ENCODE data around the gene PPP1R17. TPM values are rescaled to one million over a fixed set of nuclear protein-coding genes. Genes with fewer than 3 reads are reported as not detected.
A peak's percentile ranks its signal among the peaks of the same experiment; 100 is the strongest.

PPP1R17 gene
- total and polyA plus RNA-seq, 2 of the 13 experiments (the other 11 are each of a cell fraction or from before 2014, with no cell fraction given) = not detected

GRCh38 chr7:31642681-31643115 lies 44.3 kb upstream of the PPP1R17 start:
- CTCF ChIA-PET (ENCODE audit: low intra/inter-chr PET ratio, low total read pairs) = no interaction called here
- Histone ChIP-seq H3K79me2 (ENCODE audit: insufficient read depth, low read length) (no peaks in the 10 kb centered on the region), H2AFZ (ENCODE audit: low read length) (no peak overlapping the region), H3K4me3 (replicated peaks in 1 of 3; ENCODE audit: insufficient read depth in 1 of 3, low read depth in 2 of 3, low read length in 3 of 3) (no peak overlapping the region), H4K20me1 (ENCODE audit: insufficient read depth, low read length) (no peaks in the 10 kb centered on the region), H3K9me3 (ENCODE audit: low read length) (no peaks in the 10 kb centered on the region), H3K36me3 (replicated peaks in 1 of 2; ENCODE audit: control insufficient read depth in 1 of 2, insufficient read depth in 2 of 2, low read length in 2 of 2) (no peaks in the 10 kb centered on the region), H3K27me3 (ENCODE audit: control insufficient read depth in 1 of 2, insufficient read depth in 2 of 2, low read length in 2 of 2) (no peaks in the 10 kb centered on the region; a peak in 1 of 5 replicates), H3K4me2 (ENCODE audit: low read depth, low read length) (no peak overlapping the region), H3K27ac (ENCODE audit: extremely low read length, insufficient read depth, low read length) (no peak overlapping the region), H3K4me1 (ENCODE audit: insufficient read depth, low read length) (no peaks in the 10 kb centered on the region), H3K9ac (ENCODE audit: insufficient read depth, low read depth, low read length) (no peak overlapping the region)
- in situ Hi-C loops (cut with HindIII; ENCODE audit: extremely low pct_ligation_motif_present, low pct_unique_long_range_greater_than_20kb) (loop anchor here (25.0 kb wide), 1 partner anchor 455 kb away; no protein-coding TSS in a partner anchor), intact Hi-C loops (cut with micrococcal nuclease; ENCODE audit: unreplicated experiment) (no loop called here)
- no TSS peak for BruUV-seq (replicated peaks)
- DNase-seq (ENCODE audit: low spot score) (no peak), FAIRE-seq (no peak), ATAC-seq (no peak)
- WGBS (ENCODE audit: low lambda C conversion rate) = 6% methylated on average over 4 of the region's 5 CpGs
- POLR2A ChIA-PET = no interaction called here
- TF ChIP-seq ZNF574 (CRISPR knock-in tag; IDR thresholded peaks at IDR 0.05) = no peak
- TF ChIP-seq CREB1 (IDR thresholded peaks at IDR 0.05) = peak; percentile 69
- TF ChIP-seq CREB1 (CRISPR knock-in tag; IDR thresholded peaks at IDR 0.05) = no peak

- H3K9ac ChIP-seq (ENCODE audit: insufficient read depth, low read depth, low read length) = no peak overlapping the region
- no peaks in the 10 kb centered on the region for H3K4me1 ChIP-seq (ENCODE audit: insufficient read depth, low read length)
- TF ChIP-seq ZNF24 (IDR thresholded peaks at IDR 0.05) = no peak
- ATAC-seq (no peak), FAIRE-seq (no peak), DNase-seq (ENCODE audit: low spot score) (no peak)
- 35% methylated on average over 4 of the region's 4 CpGs for WGBS (ENCODE audit: low lambda C conversion rate)
- no peaks in the 10 kb centered on the region for H4K20me1 ChIP-seq (ENCODE audit: insufficient read depth, low read length)
- no peak overlapping the region for H3K4me2 ChIP-seq (ENCODE audit: low read depth, low read length)
- H2AFZ ChIP-seq (ENCODE audit: low read length) = no peak overlapping the region
- intact Hi-C loops (cut with micrococcal nuclease; ENCODE audit: unreplicated experiment) = no loop called here
- no peaks in the 10 kb centered on the region for H3K9me3 ChIP-seq (ENCODE audit: low read length)
- no peaks in the 10 kb centered on the region for H3K27me3 ChIP-seq (ENCODE audit: control insufficient read depth in 1 of 2, insufficient read depth in 2 of 2, low read length in 2 of 2)
- no peaks in the 10 kb centered on the region for H3K79me2 ChIP-seq (ENCODE audit: insufficient read depth, low read length)
- ChIA-PET CTCF (ENCODE audit: low intra/inter-chr PET ratio, low total read pairs) (no interaction called here), POLR2A (interaction anchor here (0.7 kb wide), 1 partner anchor 204 kb away, joined by 4 read pairs; no protein-coding TSS in a partner anchor)
- no TSS peak for BruUV-seq (replicated peaks)
- H3K27ac ChIP-seq (ENCODE audit: extremely low read length, insufficient read depth, low read length) = no peak overlapping the region
- in situ Hi-C loops (cut with HindIII; ENCODE audit: extremely low pct_ligation_motif_present, low pct_unique_long_range_greater_than_20kb) = loop anchor here (25.0 kb wide), 1 partner anchor 460 kb away; no protein-coding TSS in a partner anchor
- no peak overlapping the region for H3K4me3 ChIP-seq (replicated peaks in 1 of 3; ENCODE audit: insufficient read depth in 1 of 3, low read depth in 2 of 3, low read length in 3 of 3)
- H3K36me3 ChIP-seq (replicated peaks in 1 of 2; ENCODE audit: control insufficient read depth in 1 of 2, insufficient read depth in 2 of 2, low read length in 2 of 2) = no peaks in the 10 kb centered on the region
Measured at GRCh38 chr7:31646942-31647341, 40.1 kb upstream of the PPP1R17 start.
